PFSK-1 (cell line): ENCODE data around the gene NEIL3.

Experiments
- FOXP2 ChIP-seq: optimal IDR thresholded peaks from 2 replicates; pipeline ENCODE3; 2011; ENCODE audit warnings: borderline replicate concordance, control low read depth, inconsistent platforms; ENCODE audit not compliant: insufficient read depth; ENCODE audit errors: extremely low read length, extremely low read depth
- POLR2AphosphoS5 ChIP-seq: IDR thresholded peaks from 2 replicates; pipeline ENCODE4 v1.6.1; 2012; ENCODE audit warnings: low read depth, mild to moderate bottlenecking, control low read depth, low read length, moderate library complexity
- REST ChIP-seq, 2 experiments: IDR thresholded peaks; 2 replicates each; pipeline versions ENCODE4 v1.6.1 to v1.8.0; 2011 to 2012; ENCODE audit warnings: low read depth in 2 of 2, low read length in 2 of 2, control low read depth in 1 of 2, inconsistent platforms in 1 of 2, mild to moderate bottlenecking in 1 of 2, moderate library complexity in 1 of 2; ENCODE audit not compliant: insufficient read depth in 1 of 2
- SIN3A ChIP-seq: IDR thresholded peaks from 2 replicates; pipeline ENCODE4 v1.6.1; 2012; ENCODE audit warnings: mild to moderate bottlenecking, low read length, moderate library complexity, borderline replicate concordance; ENCODE audit not compliant: insufficient read depth
- TAF1 ChIP-seq: IDR thresholded peaks from 2 replicates; pipeline ENCODE4 v1.6.1; 2012; ENCODE audit warnings: low read length, control low read depth, borderline replicate concordance; ENCODE audit not compliant: insufficient read depth

NEIL3 gene

GRCh38 chr4:177351622-177352244, 42.1 kb downstream of the NEIL3 start:
- TF ChIP-seq POLR2AphosphoS5 (no peak), FOXP2 (no peak)

GRCh38 chr4:177356206-177356605, 46.5 kb downstream of the NEIL3 start:
- TF ChIP-seq SIN3A: no peak

- TF ChIP-seq SIN3A (no peak), POLR2AphosphoS5 (no peak), TAF1 (no peak), REST (IDR thresholded peaks at IDR 0.05; ENCODE audit: insufficient read depth in 1 of 2, low read depth in 2 of 2, low read length in 2 of 2) (no peak), FOXP2 (no peak)
Observed at GRCh38 chr4:177356921-177357320, 47.2 kb downstream of the NEIL3 start.

- TF ChIP-seq REST (IDR thresholded peaks at IDR 0.05; ENCODE audit: insufficient read depth in 1 of 2, low read depth in 2 of 2, low read length in 2 of 2) (no peak), TAF1 (no peak)
Observed at GRCh38 chr4:177367336-177367735, 57.7 kb downstream of the NEIL3 start.

- TF ChIP-seq SIN3A: no peak
- no peak for TF ChIP-seq POLR2AphosphoS5
- TF ChIP-seq REST (IDR thresholded peaks at IDR 0.05; ENCODE audit: insufficient read depth in 1 of 2, low read depth in 2 of 2, low read length in 2 of 2): no peak
- no peak for TF ChIP-seq FOXP2
- TF ChIP-seq TAF1: no peak
Observed at GRCh38 chr4:177369372-177369771, 59.7 kb downstream of the NEIL3 start.

GRCh38 chr4:177371461-177371860, 61.8 kb downstream of the NEIL3 start:
- TF ChIP-seq POLR2AphosphoS5: no peak
- TF ChIP-seq SIN3A: no peak
- no peak for TF ChIP-seq TAF1
- no peak for TF ChIP-seq REST (IDR thresholded peaks at IDR 0.05; ENCODE audit: insufficient read depth in 1 of 2, low read depth in 2 of 2, low read length in 2 of 2)
- no peak for TF ChIP-seq FOXP2
